ENCODE results near the gene PI4KA.

GRCh38 chr22:20762233-20762796, 96.3 kb downstream of the PI4KA start:
- TF ChIP-seq, protein P1, sequence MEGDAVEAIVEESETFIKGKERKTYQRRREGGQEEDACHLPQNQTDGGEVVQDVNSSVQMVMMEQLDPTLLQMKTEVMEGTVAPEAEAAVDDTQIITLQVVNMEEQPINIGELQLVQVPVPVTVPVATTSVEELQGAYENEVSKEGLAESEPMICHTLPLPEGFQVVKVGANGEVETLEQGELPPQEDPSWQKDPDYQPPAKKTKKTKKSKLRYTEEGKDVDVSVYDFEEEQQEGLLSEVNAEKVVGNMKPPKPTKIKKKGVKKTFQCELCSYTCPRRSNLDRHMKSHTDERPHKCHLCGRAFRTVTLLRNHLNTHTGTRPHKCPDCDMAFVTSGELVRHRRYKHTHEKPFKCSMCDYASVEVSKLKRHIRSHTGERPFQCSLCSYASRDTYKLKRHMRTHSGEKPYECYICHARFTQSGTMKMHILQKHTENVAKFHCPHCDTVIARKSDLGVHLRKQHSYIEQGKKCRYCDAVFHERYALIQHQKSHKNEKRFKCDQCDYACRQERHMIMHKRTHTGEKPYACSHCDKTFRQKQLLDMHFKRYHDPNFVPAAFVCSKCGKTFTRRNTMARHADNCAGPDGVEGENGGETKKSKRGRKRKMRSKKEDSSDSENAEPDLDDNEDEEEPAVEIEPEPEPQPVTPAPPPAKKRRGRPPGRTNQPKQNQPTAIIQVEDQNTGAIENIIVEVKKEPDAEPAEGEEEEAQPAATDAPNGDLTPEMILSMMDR (IDR thresholded peaks at IDR 0.05): no peak
- no peak for TF ChIP-seq POLR2A (IDR thresholded peaks at IDR 0.05)

Measured in body of pancreas (tissue), 4 donors.